Psoas muscle (tissue), 8 donors: Measurements from ENCODE around the gene WBP11. TPM values are rescaled to one million over a fixed set of nuclear protein-coding genes. Genes with fewer than 3 reads are reported as not detected.

ENCODE experiments used
- ATAC-seq, 4 donors: fragments of 200-7000 bp; cut with Tn5 transposase; one replicate each; pipeline ENCODE4 v1.9.1; 2020; ENCODE audit warnings: moderate library complexity in 3 of 4, mild to moderate bottlenecking in 2 of 4
- DNase-seq, 2 donors: peaks; one replicate each; pipeline ENCODE4 v3.0.0-alpha.2; 2020
- H3K27ac ChIP-seq: fragments of 200-600 bp; one replicate; pipeline ENCODE4 v1.8.0; 2022
- H3K27me3 ChIP-seq, 3 donors: fragments of 200-600 bp in 1 of 3; one replicate each; pipeline versions ENCODE4 v1.6.1 to v1.8.0; 2013 to 2022; ENCODE audit warnings: low read length in 2 of 3, mild to moderate bottlenecking in 2 of 3, moderate library complexity in 1 of 3; ENCODE audit not compliant: insufficient read depth in 3 of 3
- H3K36me3 ChIP-seq, 2 donors: fragments of 200-600 bp in 1 of 2; one replicate each; pipeline versions ENCODE4 v1.6.1 to v1.8.0; 2013 to 2022; ENCODE audit warnings: low read depth in 1 of 2, mild to moderate bottlenecking in 1 of 2, moderate library complexity in 1 of 2; ENCODE audit not compliant: insufficient read depth in 1 of 2
- H3K4me1 ChIP-seq: fragments of 200-600 bp; one replicate; pipeline ENCODE4 v1.8.0; 2022
- H3K4me3 ChIP-seq: fragments of 200-600 bp; one replicate; pipeline ENCODE4 v1.8.0; 2022; ENCODE audit warnings: mild to moderate bottlenecking
- H3K9me3 ChIP-seq: fragments of 200-600 bp; one replicate; pipeline ENCODE4 v1.8.0; 2022
- CTCF ChIP-seq: fragments of 200-600 bp; IDR thresholded peaks from one replicate; pipeline ENCODE4 v1.8.0; 2022; ENCODE audit warnings: antibody characterized with exemption
- WGBS, 3 donors: extraction: QIAGEN DNeasy Blood & Tissue Kit; methylation state at CpG; one replicate each; pipeline versions ENCODE4 v1.1.6 to v1.1.7; 2013; 5-methylcytosine and 5-hydroxymethylcytosine counted together
- intact Hi-C, 2 donors: fragments of 100-400 bp; cut with DNase I; formaldehyde crosslinking; loops; one replicate each; pipeline versions ENCODE4 v1.11.0 to v1.14.2; 2022
- polyA plus RNA-seq, 3 donors: library from polyadenylated mRNA; stranded (reverse); fragments of 200-250 nt; gene quantifications; one replicate each; pipeline ENCODE4 v1.2.3, GENCODE V29; 2013
- total RNA-seq, 4 donors: library from RNA; stranded (reverse); fragmentation: NEBNext Ultra II Directional in 2 of 4; extraction: Animal tissue kit (Norgen Biotek cat#: 25700) in 2 of 4; gene quantifications; one replicate each; pipeline versions ENCODE4 v1.2.1 to v1.2.4, GENCODE V29; 2021 to 2023
- donor health status: healthy with polysubstance abuse.
- donor health status: DM: no; HTN: no; CAD: no; lungs with moderate emphysema.
- donor health status: Bipolar disorder and iron deficiency.
- donor health status: healthy.
- donor health status: DM: yes; HTN: yes; CAD: no.
- donor health status: DM: no; HTN: no; CAD: no.
- donor health status: DM: no; HTN: no; CAD: no.
- donor health status: DM: yes; HTN: yes; CAD: no.

The WBP11 gene
- total and polyA plus RNA-seq, 7 donors: 22.7 to 68.0 (median 48.7) TPM

- no peak for ATAC-seq
Observed at GRCh38 chr12:14843425-14843887, 40.2 kb upstream of the WBP11 start, which contains the start of gene ART4. Gene ART4 (minus strand): TSS chr12:14843526. CDS start chr12:14843113, 413 bp downstream.

GRCh38 chr12:14842315-14842714, 39.0 kb upstream of the WBP11 start:
- no peak overlapping the region for H3K4me3 ChIP-seq
- peak overlapping the region; percentile 47 for H3K27ac ChIP-seq
- H3K36me3 ChIP-seq: no peaks in the 10 kb centered on the region
- peaks cover 30% of the 10 kb centered on the region for H3K4me1 ChIP-seq
- H3K9me3 ChIP-seq: no peaks in the 10 kb centered on the region
- intact Hi-C loops: loop anchor here (5.0 to 10.0 kb wide), 4 partner anchors 372 to 682 kb away; partner anchors contain the start of gene RERG (in 1 of the 2)
- no peaks in the 10 kb centered on the region for H3K27me3 ChIP-seq
- 64 to 69% (median 68%) methylated on average over 3 of the region's 3 CpGs for whole genome bisulfite sequencing, 3 donors
- ATAC-seq: no peak
- no peak for DNase-seq
- no peak for TF ChIP-seq CTCF

More at GRCh38 chr12:14843425-14843887, 40.2 kb upstream of the WBP11 start, which contains the start of gene ART4:
- Histone ChIP-seq H3K4me1 (peaks cover 30% of the 10 kb centered on the region), H3K4me3 (no peak within 1 kb of the TSS), H3K27ac (peak within 1 kb of the TSS; percentile 47), H3K27me3 (no peaks in the 10 kb centered on the region), H3K36me3 (no peaks in the 10 kb centered on the region), H3K9me3 (no peaks in the 10 kb centered on the region)
- TF ChIP-seq CTCF: no peak
- intact Hi-C loops: loop anchor here (5.0 to 10.0 kb wide), 4 partner anchors 371 to 681 kb away; partner anchors contain the start of gene RERG (in 1 of the 2)
- DNase-seq: peak in 1 of 2 donors; percentile 15
- 76 to 77% (median 76%) methylated on average over 10 of the region's 10 CpGs for WGBS, 3 donors

- Histone ChIP-seq H3K36me3 (no peaks in the 10 kb centered on the region), H3K4me1 (peaks cover 29% of the 10 kb centered on the region), H3K27ac (peak overlapping the region; percentile 47), H3K27me3 (no peaks in the 10 kb centered on the region), H3K9me3 (no peaks in the 10 kb centered on the region), H3K4me3 (no peak overlapping the region)
- 6 to 7% (median 6%) methylated on average over 3 of the region's 3 CpGs for WGBS, 3 donors
- ATAC-seq (peak; percentile 73 to 94 (median 88)), DNase-seq (peak; percentile 39 to 78)
- intact Hi-C loops: loop anchor here (5.0 to 10.0 kb wide), 4 partner anchors 373 to 683 kb away; partner anchors contain the start of gene RERG (in 1 of the 2)
- TF ChIP-seq CTCF: no peak
Observed at GRCh38 chr12:14841761-14842160, 38.5 kb upstream of the WBP11 start.

GRCh38 chr12:14840616-14841015, 37.3 kb upstream of the WBP11 start:
- WGBS, 3 donors: 78 to 89% (median 88%) methylated on average over 4 of the region's 4 CpGs
- ATAC-seq: no peak
- peaks cover 28% of the 10 kb centered on the region for H3K4me1 ChIP-seq

More at GRCh38 chr12:14840616-14841015, 37.3 kb upstream of the WBP11 start:
- intact Hi-C loops: loop anchor here (5.0 to 10.0 kb wide), 4 partner anchors 374 to 684 kb away; partner anchors contain the start of gene RERG (in 1 of the 2)
- no peaks in the 10 kb centered on the region for H3K36me3 ChIP-seq
- TF ChIP-seq CTCF: no peak
- no peaks in the 10 kb centered on the region for H3K27me3 ChIP-seq
- no peak for DNase-seq
- no peak overlapping the region for H3K27ac ChIP-seq
- H3K4me3 ChIP-seq: no peak overlapping the region
- no peaks in the 10 kb centered on the region for H3K9me3 ChIP-seq
